Measurements from ENCODE around the gene HAPSTR1.
"Not testable (repeated sequence)": the region's sequence is repeated elsewhere in the genome, so short reads cannot be mapped to it uniquely, and the experiment has no call there.

DNA sequence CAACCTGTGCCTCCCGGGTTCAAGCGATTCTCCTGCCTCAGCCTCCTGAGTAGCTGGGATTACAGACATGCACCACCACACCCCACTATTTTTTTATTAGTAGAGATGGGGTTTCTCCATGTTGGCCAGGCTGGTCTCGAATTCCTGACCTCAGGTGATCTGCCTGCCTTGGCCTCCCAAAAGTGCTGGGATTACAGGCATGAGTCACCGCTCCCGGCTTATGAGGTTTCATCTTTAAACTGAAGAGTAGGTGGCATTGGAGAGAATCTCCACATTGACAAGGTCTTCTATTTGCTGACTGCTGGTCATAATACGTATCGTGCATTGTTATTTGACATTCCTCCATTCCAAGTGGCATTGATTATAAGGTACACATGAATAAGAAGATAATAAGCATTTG lies 3.7 kb upstream of the HAPSTR1 start:
- TF ChIP-seq, protein P1, sequence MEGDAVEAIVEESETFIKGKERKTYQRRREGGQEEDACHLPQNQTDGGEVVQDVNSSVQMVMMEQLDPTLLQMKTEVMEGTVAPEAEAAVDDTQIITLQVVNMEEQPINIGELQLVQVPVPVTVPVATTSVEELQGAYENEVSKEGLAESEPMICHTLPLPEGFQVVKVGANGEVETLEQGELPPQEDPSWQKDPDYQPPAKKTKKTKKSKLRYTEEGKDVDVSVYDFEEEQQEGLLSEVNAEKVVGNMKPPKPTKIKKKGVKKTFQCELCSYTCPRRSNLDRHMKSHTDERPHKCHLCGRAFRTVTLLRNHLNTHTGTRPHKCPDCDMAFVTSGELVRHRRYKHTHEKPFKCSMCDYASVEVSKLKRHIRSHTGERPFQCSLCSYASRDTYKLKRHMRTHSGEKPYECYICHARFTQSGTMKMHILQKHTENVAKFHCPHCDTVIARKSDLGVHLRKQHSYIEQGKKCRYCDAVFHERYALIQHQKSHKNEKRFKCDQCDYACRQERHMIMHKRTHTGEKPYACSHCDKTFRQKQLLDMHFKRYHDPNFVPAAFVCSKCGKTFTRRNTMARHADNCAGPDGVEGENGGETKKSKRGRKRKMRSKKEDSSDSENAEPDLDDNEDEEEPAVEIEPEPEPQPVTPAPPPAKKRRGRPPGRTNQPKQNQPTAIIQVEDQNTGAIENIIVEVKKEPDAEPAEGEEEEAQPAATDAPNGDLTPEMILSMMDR (IDR thresholded peaks at IDR 0.05; ENCODE audit: low read length), result not testable (repeated sequence)
- not testable (repeated sequence) for TF ChIP-seq EZH2 (optimal IDR thresholded peaks at IDR 0.05; ENCODE audit: low read depth, low read length); EZH2phosphoT487 (IDR thresholded peaks at IDR 0.05; ENCODE audit: low read length)

Measured in MM.1S (cell line).